GM23338 (cell line): ENCODE data around the gene RAP1GAP2.

ENCODE experiments used
- CREB1 ChIP-seq: fragments of 250-450 bp; sonication (Bioruptor Pico); IDR thresholded peaks from 2 replicates; pipeline ENCODE4 v1.5.0; 2020; ENCODE audit warnings: low read depth, mild to moderate bottlenecking, moderate library complexity
- CTCF ChIP-seq, 2 experiments: fragments of 200-600 bp in 1 of 2; sonication (generic) in 1 of 2; conservative IDR thresholded peaks; 2 replicates each; pipeline versions ENCODE4 v1.5.1 to v1.6.1; 2016 to 2017; ENCODE audit warnings: antibody characterized with exemption in 2 of 2, low read depth in 2 of 2, mild to moderate bottlenecking in 2 of 2, moderate library complexity in 1 of 2
- ETS1 ChIP-seq: IDR thresholded peaks from 2 replicates; pipeline ENCODE4 v1.6.1; 2016; ENCODE audit warnings: antibody characterized with exemption
- EZH2 ChIP-seq: fragments of 200-600 bp; sonication (generic); IDR thresholded peaks from one replicate; pipeline ENCODE4 v1.8.0; 2017; ENCODE audit warnings: antibody characterized with exemption, mild to moderate bottlenecking, low read depth; ENCODE audit not compliant: unreplicated experiment
- EZH2phosphoT487 ChIP-seq: fragments of 200-600 bp; sonication (generic); IDR thresholded peaks from one replicate; pipeline ENCODE4 v1.8.1; 2018; ENCODE audit warnings: antibody characterized with exemption; ENCODE audit not compliant: unreplicated experiment
- JUNB ChIP-seq: IDR thresholded peaks from one replicate; pipeline ENCODE4 v1.6.1; 2016; ENCODE audit warnings: antibody characterized with exemption; ENCODE audit not compliant: unreplicated experiment
- POLR2AphosphoS5 ChIP-seq: IDR thresholded peaks from 2 replicates; pipeline ENCODE4 v1.6.1; 2016; ENCODE audit warnings: antibody characterized with exemption, low read depth
- REST ChIP-seq: IDR thresholded peaks from one replicate; pipeline ENCODE4 v1.6.1; 2018; ENCODE audit warnings: antibody characterized with exemption; ENCODE audit not compliant: unreplicated experiment
- STAT1 ChIP-seq: IDR thresholded peaks from one replicate; pipeline ENCODE4 v1.6.1; 2016; ENCODE audit warnings: antibody characterized with exemption; ENCODE audit not compliant: unreplicated experiment
- ZNF114 ChIP-seq: fragments of 250-450 bp; sonication (Bioruptor Pico); IDR thresholded peaks from 2 replicates; pipeline ENCODE4 v1.5.0; 2020; ENCODE audit warnings: mild to moderate bottlenecking, moderate library complexity
- ZNF331 ChIP-seq: fragments of 250-450 bp; sonication (Bioruptor Pico); IDR thresholded peaks from 2 replicates; pipeline ENCODE4 v1.5.0; 2020; ENCODE audit warnings: low read depth, mild to moderate bottlenecking, moderate library complexity

GRCh38 chr17:2885733-2886132, 89.5 kb downstream of the RAP1GAP2 start:
- TF ChIP-seq ETS1 (no peak), CTCF (conservative IDR thresholded peaks at IDR 0.05; ENCODE audit: low read depth in 2 of 2) (no peak), POLR2AphosphoS5 (no peak), EZH2 (no peak), REST (no peak), JUNB (no peak), CREB1 (CRISPR knock-in tag) (no peak), STAT1 (no peak), ZNF331 (CRISPR knock-in tag) (no peak), EZH2phosphoT487 (no peak), ZNF114 (CRISPR knock-in tag) (no peak)
